ENCODE results near the gene BLTP2.

- no peak for TF ChIP-seq EZH2 (IDR thresholded peaks at IDR 0.05; ENCODE audit: borderline replicate concordance)
- TF ChIP-seq, protein P1, sequence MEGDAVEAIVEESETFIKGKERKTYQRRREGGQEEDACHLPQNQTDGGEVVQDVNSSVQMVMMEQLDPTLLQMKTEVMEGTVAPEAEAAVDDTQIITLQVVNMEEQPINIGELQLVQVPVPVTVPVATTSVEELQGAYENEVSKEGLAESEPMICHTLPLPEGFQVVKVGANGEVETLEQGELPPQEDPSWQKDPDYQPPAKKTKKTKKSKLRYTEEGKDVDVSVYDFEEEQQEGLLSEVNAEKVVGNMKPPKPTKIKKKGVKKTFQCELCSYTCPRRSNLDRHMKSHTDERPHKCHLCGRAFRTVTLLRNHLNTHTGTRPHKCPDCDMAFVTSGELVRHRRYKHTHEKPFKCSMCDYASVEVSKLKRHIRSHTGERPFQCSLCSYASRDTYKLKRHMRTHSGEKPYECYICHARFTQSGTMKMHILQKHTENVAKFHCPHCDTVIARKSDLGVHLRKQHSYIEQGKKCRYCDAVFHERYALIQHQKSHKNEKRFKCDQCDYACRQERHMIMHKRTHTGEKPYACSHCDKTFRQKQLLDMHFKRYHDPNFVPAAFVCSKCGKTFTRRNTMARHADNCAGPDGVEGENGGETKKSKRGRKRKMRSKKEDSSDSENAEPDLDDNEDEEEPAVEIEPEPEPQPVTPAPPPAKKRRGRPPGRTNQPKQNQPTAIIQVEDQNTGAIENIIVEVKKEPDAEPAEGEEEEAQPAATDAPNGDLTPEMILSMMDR (IDR thresholded peaks at IDR 0.05; ENCODE audit: poor library complexity), result no peak
These were observed 26.5 kb downstream of the BLTP2 start for GRCh38 chr17:28618464-28618863.
